Measurements from ENCODE around the gene MARK1. TPM values are rescaled to one million over a fixed set of nuclear protein-coding genes. Genes with fewer than 3 reads are reported as not detected.

MARK1 gene
- total and polyA plus RNA-seq, 10 of the 15 experiments (the other 5 are each of a cell fraction or from before 2014, with no cell fraction given): 0.02 to 0.67 (median 0.12) TPM; not detected in 6

DNA sequence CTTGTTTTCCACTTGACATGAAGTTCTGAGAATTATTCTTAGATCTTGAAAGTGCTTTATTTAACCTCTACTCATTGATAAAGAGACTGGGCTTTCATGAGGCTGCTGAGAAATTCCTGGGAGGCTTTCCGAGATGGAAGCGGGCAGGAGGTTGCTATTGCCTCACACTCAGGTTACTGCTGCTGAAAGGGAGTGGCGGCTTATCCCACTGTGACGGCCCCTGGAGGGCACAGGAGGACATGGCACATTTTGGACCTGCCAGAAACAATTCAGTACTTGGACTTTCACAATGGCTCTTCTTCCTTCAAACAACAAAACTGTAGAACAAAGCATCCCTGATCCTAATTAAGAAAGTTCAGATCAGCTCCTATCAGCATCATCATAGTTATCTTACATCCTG, 16.2 kb upstream of the MARK1 start (continued):
- TF ChIP-seq RFX5 (IDR thresholded peaks at IDR 0.05; ENCODE audit: low read depth, low read length): no peak
- no peak for TF ChIP-seq DPF2 (IDR thresholded peaks at IDR 0.05)
- no peak for TF ChIP-seq FOXK2 (IDR thresholded peaks at IDR 0.05)
- TF ChIP-seq, protein P1, sequence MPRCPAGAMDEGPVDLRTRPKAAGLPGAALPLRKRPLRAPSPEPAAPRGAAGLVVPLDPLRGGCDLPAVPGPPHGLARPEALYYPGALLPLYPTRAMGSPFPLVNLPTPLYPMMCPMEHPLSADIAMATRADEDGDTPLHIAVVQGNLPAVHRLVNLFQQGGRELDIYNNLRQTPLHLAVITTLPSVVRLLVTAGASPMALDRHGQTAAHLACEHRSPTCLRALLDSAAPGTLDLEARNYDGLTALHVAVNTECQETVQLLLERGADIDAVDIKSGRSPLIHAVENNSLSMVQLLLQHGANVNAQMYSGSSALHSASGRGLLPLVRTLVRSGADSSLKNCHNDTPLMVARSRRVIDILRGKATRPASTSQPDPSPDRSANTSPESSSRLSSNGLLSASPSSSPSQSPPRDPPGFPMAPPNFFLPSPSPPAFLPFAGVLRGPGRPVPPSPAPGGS (IDR thresholded peaks at IDR 0.05; ENCODE audit: borderline replicate concordance, insufficient read depth, low read depth, low read length, poor library complexity, severe bottlenecking): no peak
- TF ChIP-seq ZNF24 (IDR thresholded peaks at IDR 0.05): no peak
- TF ChIP-seq SPI1 (IDR thresholded peaks at IDR 0.05; ENCODE audit: borderline replicate concordance, insufficient read depth, low read depth, low read length): no peak

DNA sequence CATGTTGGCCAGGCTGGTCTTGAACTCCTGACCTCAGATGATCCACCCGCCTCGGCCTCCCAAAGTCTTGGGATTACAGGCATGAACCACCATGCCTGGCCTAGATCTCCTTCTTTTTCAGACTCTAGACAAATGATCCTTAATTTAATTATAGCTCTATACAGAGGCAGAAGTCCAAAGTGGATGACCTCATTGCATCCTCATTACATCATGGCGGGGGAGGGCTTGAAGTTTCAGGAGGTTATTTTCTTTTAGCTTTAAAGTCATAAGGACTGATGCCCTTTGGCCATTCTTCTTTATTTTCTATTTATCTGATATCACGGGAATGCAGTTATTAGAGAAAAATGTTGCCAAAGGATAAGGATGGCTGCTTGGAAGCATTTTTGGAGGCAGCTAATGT, 14.1 kb upstream of the MARK1 start:
- no TSS peak for BruUV-seq (replicated peaks)
- Histone ChIP-seq H4K20me1 (ENCODE audit: control insufficient read depth, insufficient read depth) (no peaks in the 10 kb centered on the region), H3K9ac (ENCODE audit: control insufficient read depth, insufficient read depth, low read length) (no peak overlapping the region), H3K4me1 (ENCODE audit: control insufficient read depth, insufficient read depth, low read length) (no peaks in the 10 kb centered on the region), H2AFZ (ENCODE audit: control insufficient read depth, low read depth, low read length) (no peak overlapping the region), H3K4me2 (ENCODE audit: control insufficient read depth, insufficient read depth) (no peak overlapping the region), H3K4me3 (no peak overlapping the region), H3K36me3 (ENCODE audit: control insufficient read depth in 2 of 2, insufficient read depth in 2 of 2, low read length in 1 of 2) (no peaks in the 10 kb centered on the region), H3K79me2 (ENCODE audit: control insufficient read depth, insufficient read depth, low read length) (no peaks in the 10 kb centered on the region), H3K9me3 (replicated peaks; ENCODE audit: control insufficient read depth, insufficient read depth, low read length) (no peaks in the 10 kb centered on the region), H3K27me3 (replicated peaks in 1 of 2; ENCODE audit: control insufficient read depth in 2 of 2, insufficient read depth in 2 of 2, low read length in 1 of 2) (no peaks in the 10 kb centered on the region), H3K27ac (ENCODE audit: control insufficient read depth, insufficient read depth) (no peak overlapping the region)
- ChIA-PET CTCF (interaction anchor here (1.2 to 1.6 kb wide), 2 partner anchors 8 to 21 kb away, joined by 4 read pairs; no protein-coding TSS in a partner anchor), RAD21 (ENCODE audit: unreplicated experiment) (no interaction called here), SMC1A (ENCODE audit: uncharacterized antibody, unreplicated experiment) (interaction anchor here (0.6 kb wide), 1 partner anchor 342 kb away, joined by 3 read pairs; no protein-coding TSS in a partner anchor), POLR2A (no interaction called here)
- FAIRE-seq (no peak), ATAC-seq (no peak), DNase-seq (ENCODE audit: low read depth, low spot score) (no peak)
- WGBS (ENCODE audit: insufficient coverage, insufficient replicate concordance, low lambda C conversion rate, missing lambda C conversion rate): 43% methylated on average over 4 of the region's 4 CpGs
- intact Hi-C loops (cut with micrococcal nuclease; ENCODE audit: unreplicated experiment): no loop called here
- in situ Hi-C loops (cut with MboI): no loop called here
- TF ChIP-seq YBX1 (IDR thresholded peaks at IDR 0.05) (no peak), SMC3 (IDR thresholded peaks at IDR 0.05; ENCODE audit: borderline replicate concordance, low read length) (no peak), KAT2A (conservative IDR thresholded peaks at IDR 0.05; ENCODE audit: control insufficient read depth, low read depth, low read length) (no peak), SP1 (IDR thresholded peaks at IDR 0.05; ENCODE audit: low read depth, low read length) (no peak), IKZF2 (IDR thresholded peaks at IDR 0.05) (no peak), HDAC6 (IDR thresholded peaks at IDR 0.05; ENCODE audit: unreplicated experiment) (no peak), ESRRA (IDR thresholded peaks at IDR 0.05; ENCODE audit: low read length) (no peak), FOXM1 (IDR thresholded peaks at IDR 0.05; ENCODE audit: low read depth, low read length) (no peak), STAT3 (IDR thresholded peaks at IDR 0.05; ENCODE audit: low read depth, low read length) (no peak), YY1 (IDR thresholded peaks at IDR 0.05; ENCODE audit: low read depth, low read length) (no peak), MTA3 (IDR thresholded peaks at IDR 0.05; ENCODE audit: borderline replicate concordance, low read length) (no peak), NFXL1 (IDR thresholded peaks at IDR 0.05; ENCODE audit: borderline replicate concordance) (no peak), IRF4 (IDR thresholded peaks at IDR 0.05; ENCODE audit: low read depth, low read length) (no peak)

Measured in GM12878 (cell line).